NCI-H2196 (cell line): ENCODE measurements around the gene F8A2.
A peak's percentile ranks its signal among the peaks of the same experiment; 100 is the strongest.
"Not testable (repeated sequence)": the region's sequence is repeated elsewhere in the genome, so short reads cannot be mapped to it uniquely, and the experiment has no call there.

ENCODE experiments used
- DNase-seq: peaks from one replicate; lab custom pipeline; 2025; ENCODE audit not compliant: unreplicated experiment; lab: John Stamatoyannopoulos, UW

Gene F8A2

GRCh38 chrX:155381843-155382528 lies at the start of gene F8A2:
F8A2 (plus strand) TSS chrX:155382095; CDS start chrX:155382115, 20 bp downstream.
- DNase-seq = not testable (repeated sequence)

DNA sequence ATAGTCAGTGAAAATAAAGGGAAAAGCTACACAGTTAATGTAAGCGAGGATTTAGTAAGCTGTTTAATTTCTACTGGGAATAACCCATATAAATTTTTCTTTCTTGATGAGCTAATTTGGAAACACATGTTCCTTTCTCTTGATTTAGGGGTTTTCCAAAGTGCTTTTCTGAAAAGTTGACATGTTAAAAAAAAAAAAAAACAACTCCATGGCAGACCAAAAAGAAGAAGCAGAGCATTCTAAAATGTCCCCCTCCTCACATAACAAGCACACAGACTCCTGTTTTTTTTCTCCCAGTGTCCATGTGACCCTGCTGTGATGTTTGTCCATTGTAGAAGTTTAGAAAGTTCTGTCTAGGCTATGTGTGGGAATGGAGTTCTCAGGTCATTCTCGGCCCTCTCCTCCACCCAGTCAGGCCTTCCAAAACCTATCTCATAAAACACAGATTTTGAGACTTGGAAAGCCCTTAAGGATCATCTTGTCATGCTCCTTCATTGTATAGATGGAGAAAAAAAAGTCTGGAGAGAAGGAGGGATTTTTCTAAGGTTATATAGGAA lies 48.3 kb upstream of the F8A2 start:
- DNase-seq = no peak

DNA sequence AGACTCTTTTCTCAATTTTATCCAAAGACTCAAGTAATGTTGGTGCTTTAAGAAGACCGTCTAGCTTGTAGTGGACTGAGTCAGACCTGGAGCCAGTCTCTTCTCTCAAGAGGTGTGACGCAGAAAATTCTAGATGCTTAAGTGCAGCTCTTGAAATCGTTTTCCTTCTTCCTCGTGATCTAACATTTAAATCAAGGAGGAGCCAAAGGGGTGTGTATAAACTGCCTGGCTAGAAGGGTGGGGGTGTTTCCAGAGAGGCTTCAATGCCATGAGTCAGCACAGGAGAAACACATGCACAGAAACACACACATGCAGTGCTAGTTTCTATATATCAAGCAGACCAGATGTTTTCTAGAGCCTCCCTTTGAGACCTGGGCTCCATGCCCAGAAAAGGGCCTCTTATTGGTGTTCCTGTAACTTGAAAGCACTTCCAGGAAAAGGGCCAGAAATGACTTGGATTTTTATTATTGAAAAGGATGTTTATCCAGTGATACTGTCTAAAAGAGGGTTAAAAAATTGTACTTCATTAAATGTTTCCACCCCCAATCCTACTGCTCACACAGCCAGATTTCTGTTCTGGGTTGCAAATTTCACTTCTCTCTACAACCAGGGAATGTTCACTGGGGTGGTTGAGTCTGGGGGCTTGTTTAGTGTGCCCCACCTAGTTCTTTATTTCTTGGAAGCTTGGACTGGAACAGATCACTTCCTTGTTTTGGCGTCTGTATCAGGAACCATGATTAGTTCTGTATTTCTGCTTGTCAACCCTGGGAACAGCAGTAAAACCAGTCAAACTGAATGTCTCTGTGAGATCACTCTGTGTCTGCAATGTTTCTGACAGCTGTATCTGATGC lies 47.2 kb upstream of the F8A2 start, which contains the start of gene CLIC2:
CLIC2 (minus strand) TSS at position 129 of the 851 bp plus-strand sequence. CDS start 187 bp downstream, outside the sequence.
- peak; percentile 53 for DNase-seq

GRCh38 chrX:155335337-155335712 lies 46.6 kb upstream of the F8A2 start:
- DNase-seq = not testable (repeated sequence)

DNA sequence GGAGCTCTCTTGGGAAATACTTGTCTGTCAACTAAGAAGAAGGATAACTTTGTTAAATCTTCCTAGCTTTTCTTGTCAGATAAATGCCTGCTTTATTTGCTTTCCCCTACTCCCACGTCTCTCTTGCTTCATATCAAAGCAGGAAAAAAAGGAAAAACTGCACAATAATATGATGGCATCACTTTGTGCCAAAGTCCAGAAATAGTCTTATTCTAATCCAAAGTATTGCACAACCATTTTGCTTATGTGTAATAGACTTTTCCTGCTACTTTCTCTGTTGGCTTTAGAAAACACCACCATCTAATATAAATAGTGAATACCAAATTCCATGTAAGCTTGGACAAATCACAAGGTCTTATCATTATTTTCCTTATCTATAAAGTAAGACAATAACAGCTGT lies 36.2 kb upstream of the F8A2 start:
- not testable (repeated sequence) for DNase-seq

- DNase-seq = not testable (repeated sequence)
These were observed 32.4 kb upstream of the F8A2 start for GRCh38 chrX:155349448-155349847.

DNA sequence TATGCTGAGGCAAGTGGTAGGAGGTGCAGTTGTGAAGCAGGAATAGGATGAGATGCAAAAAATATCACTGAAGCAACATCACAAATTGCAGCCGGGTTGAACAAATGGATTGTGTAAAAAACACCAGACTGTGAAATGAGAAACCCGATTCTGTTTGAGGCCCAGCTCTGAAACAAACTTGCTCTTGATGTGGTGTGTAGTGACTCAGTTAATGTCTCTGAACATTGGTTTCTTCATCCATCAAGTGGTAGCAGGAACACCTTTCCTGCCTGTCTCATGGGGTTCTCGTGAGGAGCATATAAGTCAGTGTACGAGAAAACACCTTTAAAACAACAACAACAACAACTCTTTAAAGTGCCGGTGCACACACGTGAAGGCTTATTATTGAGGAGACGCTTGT lies 18.2 kb upstream of the F8A2 start:
- DNase-seq = not testable (repeated sequence)

DNA sequence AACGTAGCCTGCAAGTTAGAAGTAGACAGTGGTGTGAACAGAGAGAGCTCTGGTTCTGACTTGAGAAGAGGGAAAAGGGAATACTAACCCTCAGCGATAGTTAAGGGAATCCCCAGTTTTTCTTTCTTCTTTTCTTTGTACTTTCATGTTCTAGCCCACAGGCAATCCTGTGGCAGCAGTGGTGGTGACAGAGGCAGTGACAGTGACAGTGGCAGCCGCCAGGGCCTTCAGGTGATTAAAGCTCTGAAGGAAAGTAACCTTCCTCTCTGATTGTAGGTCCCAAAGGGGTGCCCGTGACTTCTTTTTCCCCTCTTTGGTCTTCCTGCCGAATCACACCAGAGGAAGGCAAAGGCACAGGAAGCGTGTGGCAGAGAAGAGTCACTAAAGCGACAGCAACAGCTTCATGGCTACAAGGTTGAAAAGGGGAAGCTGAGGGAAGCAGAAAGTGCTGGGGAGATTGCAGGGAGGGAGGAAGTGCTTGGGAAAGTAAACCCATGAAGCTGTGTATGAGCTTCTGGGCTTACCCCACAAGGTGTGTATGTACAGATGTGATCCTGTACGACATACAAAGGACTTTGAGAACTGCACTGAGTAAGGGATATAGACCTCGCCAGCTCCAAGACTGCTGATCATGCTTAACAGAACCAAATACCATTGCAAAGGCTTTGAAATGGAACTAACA lies 8.0 kb upstream of the F8A2 start:
- DNase-seq = not testable (repeated sequence)

- not testable (repeated sequence) for DNase-seq
These were observed 2.1 kb upstream of the F8A2 start for GRCh38 chrX:155379802-155380201.

DNA sequence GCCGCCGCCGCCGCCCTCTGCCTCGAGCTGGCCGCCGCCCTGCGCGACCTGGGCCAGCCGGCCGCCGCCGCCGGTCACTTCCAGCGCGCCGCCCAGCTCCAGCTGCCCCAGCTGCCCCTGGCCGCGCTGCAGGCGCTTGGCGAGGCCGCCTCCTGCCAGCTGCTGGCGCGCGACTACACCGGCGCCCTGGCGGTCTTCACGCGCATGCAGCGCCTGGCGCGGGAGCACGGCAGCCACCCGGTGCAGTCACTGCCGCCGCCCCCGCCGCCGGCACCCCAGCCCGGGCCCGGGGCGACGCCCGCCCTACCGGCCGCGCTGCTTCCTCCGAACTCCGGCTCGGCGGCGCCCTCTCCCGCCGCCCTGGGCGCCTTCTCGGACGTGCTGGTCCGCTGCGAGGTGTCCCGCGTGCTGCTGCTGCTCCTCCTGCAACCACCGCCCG lies 653 bp downstream of the F8A2 start:
- not testable (repeated sequence) for DNase-seq

- DNase-seq = no peak
These were observed 7.7 kb downstream of the F8A2 start for GRCh38 chrX:155389634-155390033.

DNA sequence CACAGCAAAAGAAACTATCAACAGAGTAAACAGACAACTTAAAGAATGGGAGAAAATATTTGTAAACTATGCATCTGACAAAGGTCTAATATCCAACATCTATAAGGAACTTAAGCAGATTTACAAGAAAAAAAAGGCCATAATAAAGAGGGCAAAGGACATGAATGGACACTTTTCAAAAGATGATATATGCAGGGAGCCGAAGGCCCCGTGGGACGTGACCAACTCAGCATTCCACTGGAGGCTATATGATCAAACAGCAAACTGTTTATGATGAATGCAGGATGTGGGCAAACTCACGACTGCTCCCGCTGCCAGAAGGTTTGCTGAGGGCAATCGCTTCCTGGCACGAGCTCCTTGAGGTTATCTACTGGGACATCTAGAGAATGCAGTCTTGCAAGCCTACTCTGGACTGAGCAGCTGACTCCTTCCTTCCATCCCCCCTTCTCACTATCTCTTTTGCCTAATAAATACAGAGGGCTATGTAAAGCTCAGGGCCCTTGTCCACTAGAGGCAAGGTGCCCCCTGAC lies 12.9 kb downstream of the F8A2 start:
- not testable (repeated sequence) for DNase-seq

GRCh38 chrX:155406429-155406828 lies 24.5 kb downstream of the F8A2 start:
- no peak for DNase-seq

- DNase-seq = no peak
These were observed 35.9 kb downstream of the F8A2 start for GRCh38 chrX:155417769-155418168.
